Stimulated activated CD4-positive, alpha-beta T cell treated with anti-CD3 and anti-CD28 coated beads, Interleukin-15, amount 100 ng/mL, for 24 hours (primary cell): ENCODE measurements around the gene MACF1.
"Not testable (repeated sequence)": the region's sequence is repeated elsewhere in the genome, so short reads cannot be mapped to it uniquely, and the experiment has no call there.

Source experiments
- DNase-seq: peaks from one replicate; pipeline ENCODE4 v3.0.0-alpha.2; 2020

Gene MACF1

DNA sequence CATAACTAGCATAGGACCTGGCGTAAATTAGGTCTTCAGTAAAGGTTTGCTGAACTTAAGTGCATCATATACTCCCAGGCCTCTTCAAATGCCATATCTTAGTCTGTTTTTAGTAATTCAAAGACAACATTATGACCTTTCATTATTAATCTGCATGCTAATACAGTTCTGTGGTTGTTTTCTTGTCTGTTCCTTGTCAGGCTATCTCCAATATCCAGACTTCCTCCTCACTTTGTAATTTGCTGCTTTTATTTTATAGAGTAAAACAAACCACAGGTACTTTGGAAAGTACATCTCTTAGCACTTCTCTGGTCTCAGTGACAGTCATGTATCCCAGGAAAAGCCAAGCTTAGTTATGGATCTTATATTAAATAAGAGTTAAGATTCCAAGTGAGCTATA lies 221.9 kb downstream of the MACF1 start:
- no peak for DNase-seq

DNA sequence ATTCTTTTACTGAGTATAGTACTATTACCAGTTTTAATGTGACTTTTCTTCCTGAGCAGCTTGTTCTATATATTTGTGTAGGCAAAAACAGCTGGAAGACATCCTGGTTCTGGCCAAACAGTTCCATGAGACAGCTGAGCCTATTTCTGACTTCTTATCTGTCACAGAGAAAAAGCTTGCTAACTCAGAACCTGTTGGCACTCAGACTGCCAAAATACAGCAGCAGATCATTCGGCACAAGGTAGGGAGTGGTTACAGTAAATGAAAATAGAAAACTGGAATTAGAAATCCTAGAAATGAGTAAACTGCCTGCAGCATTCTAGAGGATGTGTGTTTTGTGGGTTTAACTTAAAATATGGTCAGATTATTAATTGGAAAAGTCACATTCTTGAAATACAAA lies 222.9 kb downstream of the MACF1 start:
- DNase-seq: no peak

DNA sequence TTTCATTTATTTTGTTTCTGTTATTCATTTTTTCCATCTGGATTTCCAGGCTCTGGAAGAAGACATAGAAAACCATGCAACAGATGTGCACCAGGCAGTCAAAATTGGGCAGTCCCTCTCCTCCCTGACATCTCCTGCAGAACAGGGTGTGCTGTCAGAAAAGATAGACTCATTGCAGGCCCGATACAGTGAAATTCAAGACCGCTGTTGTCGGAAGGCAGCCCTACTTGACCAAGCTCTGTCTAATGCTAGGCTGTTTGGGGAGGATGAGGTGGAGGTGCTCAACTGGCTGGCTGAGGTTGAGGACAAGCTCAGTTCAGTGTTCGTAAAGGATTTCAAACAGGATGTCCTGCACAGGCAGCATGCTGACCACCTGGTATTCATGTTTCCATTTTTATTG lies 223.4 kb downstream of the MACF1 start:
- no peak for DNase-seq

DNA sequence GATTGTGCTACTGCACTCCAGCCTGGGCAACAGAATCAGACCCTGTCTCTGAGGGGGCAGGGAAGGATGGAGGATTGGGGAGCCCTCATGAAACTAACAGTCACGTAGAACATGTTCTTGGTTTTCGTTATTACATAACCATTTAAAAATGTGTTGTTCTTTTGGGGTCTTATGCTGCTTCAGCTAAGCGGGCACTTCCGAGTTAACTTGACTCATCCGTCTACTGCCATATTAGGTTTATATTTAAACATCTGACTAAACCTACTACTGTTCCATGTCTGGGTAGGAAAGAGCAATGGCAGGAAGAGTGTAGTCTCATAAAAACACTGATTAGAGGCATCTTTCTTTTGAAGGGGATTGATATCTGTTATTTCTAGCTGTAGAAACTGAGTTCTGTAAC lies 227.4 kb downstream of the MACF1 start:
- DNase-seq: no peak

DNA sequence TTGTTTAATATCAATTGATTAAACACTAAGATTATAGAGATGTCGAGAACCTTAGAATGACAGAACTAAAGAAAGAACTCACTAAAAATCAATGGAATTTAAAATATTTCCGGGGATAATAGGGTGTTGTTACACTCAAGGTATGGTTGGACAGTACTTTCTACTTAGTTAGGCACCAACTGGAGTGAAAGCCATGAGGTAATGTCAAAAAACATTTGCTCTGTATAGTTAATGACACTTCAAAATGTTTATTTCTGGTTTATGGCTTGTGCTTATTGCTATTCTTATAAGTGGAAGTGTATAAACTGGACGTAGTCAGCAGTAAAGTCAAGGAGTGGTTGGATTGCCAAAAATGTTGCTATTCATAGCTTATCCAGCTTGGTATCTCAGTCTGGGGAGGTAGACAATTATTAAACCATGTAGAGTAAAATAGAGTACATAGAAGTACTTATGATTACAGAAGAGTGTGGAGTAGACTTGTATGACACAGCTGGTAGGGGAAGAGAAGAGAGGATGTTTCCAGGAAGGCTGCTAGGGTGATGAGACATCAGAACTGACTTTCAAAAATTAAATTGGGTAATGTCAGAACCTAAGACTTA lies 230.4 kb downstream of the MACF1 start:
- DNase-seq: no peak

DNA sequence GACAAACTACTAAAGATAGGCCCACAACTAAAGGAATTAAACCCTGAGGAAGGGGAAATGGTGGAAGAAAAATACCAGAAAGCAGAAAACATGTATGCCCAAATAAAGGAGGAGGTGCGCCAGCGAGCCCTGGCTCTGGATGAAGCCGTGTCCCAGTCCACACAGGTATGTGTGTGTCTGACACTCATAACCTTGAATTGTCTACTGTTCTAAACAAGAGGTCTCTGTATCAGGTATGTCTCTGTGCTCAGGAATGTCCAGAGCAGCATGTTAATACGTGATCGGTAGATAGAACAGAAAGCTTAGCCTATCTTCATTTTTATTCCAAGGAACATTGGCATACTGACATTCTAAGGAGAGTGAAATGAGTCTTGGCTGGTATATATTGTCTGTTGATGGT lies 231.1 kb downstream of the MACF1 start:
- no peak for DNase-seq

DNA sequence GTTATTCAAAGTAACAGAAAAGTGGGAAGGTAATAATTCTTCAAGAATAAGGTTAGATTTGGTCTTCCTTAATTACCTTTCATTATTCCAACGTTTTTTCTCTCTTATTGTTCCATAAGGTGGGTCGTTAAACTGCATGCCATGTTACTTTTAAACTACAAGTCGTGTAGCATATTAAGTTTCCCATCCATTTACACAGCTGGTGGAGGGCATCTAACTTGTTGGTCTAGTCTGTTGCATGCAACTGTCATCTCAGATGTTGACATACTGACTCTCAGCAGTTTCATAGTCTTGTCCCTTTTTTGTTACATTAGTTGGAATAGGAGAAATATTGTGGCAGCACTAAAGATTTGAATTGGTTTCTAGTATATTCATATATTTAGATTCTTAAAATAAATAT lies 232.3 kb downstream of the MACF1 start:
- no peak for DNase-seq

DNA sequence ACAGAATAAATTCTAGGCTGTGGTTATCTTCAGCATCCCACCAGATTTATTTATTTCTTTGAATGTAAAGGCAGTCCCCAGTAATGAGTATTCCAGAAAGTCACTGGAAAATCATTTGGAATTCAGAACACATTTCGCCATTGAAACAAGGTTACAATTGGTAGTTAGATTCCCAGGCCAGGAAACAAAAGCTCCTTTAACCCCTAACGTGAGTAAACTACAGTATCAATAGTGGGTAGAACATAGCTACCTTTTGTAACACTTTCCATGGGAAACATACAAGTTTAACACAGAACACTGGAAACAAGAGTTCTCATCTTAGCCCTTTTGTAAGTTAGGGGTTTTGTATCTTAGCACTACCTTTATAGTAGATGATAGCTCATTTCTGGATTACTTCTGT lies 233.5 kb downstream of the MACF1 start:
- no peak for DNase-seq

DNA sequence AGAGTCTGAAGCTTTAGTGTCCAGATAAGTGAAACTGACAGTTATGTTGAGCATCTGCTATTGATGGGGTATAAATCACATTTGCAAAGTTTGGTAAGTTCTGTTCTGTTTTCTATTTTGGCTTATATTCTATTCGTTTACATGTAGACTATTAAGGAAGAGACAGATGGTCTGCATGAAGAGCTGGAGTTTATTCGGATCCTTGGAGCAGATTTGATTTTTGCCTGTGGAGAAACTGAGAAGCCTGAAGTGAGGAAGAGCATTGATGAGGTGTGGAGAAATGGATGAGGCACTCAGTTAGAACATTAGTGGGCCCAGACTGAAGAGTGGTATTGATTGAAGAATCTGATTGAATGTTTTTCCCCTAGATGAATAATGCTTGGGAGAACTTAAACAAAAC lies 236.4 kb downstream of the MACF1 start:
- no peak for DNase-seq

DNA sequence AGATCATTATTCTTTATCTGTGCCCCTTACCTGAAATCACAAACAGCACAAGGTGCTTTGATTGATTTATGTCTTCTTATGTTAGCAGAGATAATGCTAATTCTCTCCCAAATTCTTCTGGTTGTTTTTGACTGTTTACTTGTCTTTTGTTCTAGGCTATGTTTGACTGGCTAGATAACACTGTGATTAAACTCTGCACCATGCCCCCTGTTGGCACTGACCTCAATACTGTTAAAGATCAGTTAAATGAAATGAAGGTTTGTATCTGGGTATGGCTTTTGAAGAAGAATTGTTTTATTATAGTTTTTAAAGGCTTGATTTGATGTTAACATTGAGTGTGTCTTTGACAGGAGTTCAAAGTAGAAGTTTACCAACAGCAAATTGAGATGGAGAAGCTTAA lies 237.3 kb downstream of the MACF1 start:
- DNase-seq: no peak

DNA sequence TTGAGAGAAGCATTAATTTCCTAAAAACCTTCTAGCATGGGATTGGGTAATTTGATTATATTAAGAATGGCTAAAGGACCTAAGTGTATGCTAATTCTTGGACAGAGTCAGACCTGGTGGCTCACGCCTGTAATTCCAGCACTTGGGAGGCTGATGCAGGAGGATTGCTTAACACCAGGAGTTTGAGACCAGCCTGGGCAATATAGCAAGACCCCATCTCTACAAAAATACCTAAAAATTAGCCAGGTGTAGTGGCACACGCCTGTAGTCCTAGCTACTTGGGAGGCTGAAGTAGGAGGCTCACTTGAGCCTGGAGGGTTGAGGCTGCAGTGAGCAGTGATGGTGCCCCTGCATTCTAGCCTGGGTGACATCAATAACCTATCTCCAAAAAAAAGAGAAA lies 241.1 kb downstream of the MACF1 start:
- DNase-seq: no peak

DNA sequence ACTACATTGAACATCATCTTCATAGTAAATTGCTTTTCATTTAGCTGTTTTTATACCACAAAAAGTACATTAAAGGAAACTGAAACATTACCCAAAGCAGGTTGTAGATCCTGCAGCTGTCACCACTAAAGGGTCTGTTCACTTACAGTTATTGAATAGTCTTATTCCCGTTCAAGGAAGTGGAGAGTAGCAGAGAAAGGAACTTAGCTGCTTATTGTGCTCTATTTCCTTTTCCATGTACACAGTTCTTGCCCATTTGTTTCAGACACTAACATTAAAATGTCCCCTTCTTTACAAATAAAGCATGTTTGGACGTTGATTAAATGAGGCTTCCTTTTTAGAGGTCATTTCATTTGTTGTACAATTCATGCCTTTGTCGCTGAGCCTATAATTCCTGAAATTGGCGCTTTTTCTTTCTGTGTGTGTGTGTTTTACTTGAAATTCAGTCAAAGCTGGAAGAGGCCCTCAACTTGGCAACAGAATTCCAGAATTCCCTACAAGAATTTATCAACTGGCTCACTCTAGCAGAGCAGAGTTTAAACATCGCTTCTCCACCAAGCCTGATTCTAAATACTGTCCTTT lies 242.6 kb downstream of the MACF1 start:
- DNase-seq: no peak

DNA sequence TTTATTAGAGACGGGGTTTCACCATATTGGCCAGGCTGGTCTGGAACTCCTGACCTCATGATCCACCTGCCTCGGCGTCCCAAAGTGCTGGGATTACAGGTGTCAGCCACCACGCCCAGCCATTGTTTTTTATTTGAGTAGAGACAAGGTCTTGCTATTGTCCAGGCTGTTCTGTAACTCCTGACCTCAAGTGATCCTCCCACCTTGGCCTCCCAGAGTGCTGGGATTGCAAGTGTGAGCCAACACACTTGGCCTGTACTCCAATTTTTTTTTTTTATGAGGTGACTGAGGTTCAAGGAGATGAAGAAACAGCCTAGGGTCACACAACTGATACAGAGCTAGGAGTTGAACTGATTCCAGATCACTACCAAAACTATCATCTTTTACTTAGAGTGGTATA lies 245.5 kb downstream of the MACF1 start:
- DNase-seq: not testable (repeated sequence)

DNA sequence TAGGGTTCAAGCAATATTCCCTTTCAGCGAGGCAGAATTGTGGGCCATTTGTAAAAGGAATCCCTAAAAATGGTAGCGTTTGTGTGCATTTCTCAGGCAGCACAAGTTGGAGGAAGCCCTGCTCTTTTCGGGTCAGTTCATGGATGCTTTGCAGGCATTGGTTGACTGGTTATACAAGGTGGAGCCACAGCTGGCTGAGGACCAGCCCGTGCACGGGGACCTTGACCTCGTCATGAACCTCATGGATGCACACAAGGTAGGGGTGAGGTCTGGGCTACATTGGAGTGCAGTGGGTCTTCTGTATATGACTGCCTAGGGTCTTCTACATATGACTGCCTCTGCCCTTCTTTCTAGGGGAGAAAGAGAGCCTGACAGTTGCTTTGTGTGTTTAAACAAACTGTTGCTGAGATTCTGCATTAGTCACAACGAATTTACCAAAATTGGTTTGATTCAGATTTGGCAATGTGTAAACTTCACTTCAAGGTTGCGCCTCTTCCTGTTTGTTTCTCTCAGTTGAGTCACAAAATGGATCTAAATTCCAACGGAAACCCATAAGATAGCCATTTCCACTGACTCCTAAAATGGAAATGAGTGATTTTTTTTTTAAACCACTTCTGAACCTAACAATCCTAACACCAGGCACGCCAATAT lies 246.6 kb downstream of the MACF1 start:
- no peak for DNase-seq

DNA sequence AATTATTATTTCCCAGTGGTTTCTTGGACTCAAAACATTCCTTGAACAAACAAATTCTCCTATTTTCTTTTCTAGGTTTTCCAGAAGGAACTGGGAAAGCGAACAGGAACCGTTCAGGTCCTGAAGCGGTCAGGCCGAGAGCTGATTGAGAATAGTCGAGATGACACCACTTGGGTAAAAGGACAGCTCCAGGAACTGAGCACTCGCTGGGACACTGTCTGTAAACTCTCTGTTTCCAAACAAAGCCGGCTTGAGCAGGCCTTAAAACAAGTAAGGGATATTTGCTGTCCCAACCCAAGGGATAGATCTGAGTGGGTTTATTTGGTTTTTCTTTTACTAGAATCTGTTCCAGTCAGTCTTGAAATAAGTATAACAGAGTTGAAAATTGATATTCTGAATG lies 247.6 kb downstream of the MACF1 start:
- DNase-seq: no peak

DNA sequence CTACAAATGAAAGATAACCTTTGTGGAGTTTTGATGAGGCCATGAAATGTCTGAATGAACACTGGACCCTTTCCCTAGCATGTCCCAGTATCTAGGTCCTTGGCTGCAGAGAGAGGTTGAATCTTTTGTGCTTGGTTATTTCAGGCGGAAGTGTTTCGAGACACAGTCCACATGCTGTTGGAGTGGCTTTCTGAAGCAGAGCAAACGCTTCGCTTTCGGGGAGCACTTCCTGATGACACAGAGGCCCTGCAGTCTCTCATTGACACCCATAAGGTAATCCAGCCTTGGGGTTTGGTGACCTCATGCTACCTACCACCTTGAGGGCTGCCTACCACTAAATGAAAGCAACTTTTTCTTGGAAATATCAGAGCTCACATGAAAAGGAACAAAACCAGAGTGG lies 248.0 kb downstream of the MACF1 start:
- no peak for DNase-seq

DNA sequence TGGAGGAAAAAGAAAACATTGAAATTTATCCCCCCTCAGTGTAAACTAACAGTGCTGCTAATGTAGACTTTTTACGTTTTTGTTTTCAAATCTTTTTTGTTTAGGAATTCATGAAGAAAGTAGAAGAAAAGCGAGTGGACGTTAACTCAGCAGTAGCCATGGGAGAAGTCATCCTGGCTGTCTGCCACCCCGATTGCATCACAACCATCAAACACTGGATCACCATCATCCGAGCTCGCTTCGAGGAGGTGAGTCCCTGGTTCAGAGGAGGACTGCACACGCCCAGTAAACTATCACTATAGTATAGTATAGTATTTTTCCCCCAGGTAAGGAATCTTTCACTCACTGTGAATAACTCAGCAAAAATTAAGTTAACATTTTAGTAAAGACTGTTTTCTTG lies 249.1 kb downstream of the MACF1 start:
- DNase-seq: no peak

DNA sequence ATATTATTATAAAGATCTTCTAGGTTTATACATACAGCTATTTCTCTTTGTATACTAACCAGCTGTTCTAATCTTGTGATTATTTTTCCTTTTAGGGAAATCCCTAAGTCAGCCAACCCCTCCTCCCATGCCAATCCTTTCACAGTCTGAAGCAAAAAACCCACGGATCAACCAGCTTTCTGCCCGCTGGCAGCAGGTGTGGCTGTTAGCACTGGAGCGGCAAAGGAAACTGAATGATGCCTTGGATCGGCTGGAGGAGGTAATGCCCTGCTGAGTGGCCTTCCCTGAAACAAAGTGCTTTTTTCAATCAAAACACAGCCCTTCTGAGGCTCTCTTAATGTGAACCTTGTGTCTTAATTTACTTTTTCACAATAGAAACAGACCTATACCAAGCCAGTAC lies 254.5 kb downstream of the MACF1 start:
- no peak for DNase-seq

DNA sequence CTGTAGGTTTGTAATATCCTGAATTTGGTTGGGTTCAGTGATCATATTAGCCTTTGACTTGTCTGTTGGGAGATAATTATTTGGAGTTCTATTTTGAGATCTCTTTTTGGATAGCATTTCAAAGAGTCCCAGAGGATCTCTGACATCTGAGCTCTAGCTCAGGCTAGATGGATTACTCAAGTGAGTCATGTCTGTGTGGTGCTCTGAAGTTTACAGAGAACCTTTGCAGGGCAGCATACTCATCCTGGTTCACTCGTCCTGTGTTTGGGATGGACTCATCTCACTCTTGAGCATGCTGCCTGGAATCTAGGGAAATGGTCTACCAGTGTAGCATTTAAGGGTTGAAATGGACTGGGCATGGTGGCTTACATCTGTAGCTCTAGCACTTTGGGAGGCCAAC lies 257.6 kb downstream of the MACF1 start:
- no peak for DNase-seq

DNA sequence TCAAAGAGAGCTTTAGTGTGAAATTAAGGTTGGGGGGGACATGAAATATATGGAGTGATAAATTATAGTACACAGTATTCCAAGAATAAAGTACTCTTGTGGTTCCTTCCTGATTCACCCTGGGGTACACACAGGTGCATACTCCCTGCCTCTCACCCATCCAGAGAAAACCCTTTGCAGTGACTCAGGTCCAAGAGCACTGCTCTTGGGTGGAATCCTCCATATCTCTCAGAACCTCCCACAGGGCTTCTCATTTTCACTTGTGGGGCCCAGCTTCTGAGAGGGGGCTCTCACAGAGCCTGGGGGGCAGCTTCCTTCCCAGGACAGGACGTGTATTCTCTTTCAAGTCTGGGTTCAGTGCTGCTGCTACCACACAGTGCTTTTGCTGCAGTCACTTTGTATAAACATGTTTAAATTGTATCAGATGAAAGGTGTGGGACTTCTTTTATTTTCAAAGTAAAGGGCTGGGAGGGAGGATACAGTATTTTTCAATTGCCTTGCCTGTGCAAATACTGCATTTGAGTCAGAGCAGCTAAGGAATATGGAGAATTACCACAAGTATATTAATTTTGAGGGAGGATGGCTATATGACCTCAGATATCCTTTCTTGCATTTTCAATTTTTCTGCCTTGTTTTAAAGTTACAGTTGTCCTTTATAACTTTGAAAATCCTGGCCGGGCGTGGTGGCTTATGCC lies 262.1 kb downstream of the MACF1 start:
- DNase-seq: no peak

DNA sequence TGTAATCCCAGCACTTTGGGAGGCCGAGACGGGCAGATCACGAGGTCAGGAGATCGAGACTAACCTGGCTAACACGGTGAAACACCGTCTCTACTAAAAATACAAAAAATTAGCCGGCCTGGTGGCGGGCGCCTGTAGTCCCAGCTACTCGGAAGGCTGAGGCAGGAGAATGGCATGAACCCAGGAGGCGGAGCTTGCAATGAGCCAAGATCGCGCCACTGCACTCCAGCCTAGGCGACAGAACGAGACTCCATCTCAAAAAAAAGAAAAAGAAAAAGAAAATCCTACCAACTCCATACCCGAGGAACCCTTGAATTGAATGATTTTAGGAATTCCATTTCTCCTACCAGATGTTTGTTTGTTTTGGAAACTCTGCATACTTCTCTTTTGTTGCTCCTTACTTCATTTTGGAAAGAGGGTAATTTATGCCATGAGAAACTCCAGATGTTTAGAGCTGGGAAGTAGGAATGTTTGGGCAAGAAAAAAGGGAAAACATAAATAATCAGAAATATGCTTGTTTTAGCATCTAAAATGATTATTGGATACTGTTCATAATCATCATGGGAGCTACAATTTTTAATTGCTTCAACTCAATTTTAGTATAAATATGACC lies 262.7 kb downstream of the MACF1 start:
- DNase-seq: not testable (repeated sequence)

DNA sequence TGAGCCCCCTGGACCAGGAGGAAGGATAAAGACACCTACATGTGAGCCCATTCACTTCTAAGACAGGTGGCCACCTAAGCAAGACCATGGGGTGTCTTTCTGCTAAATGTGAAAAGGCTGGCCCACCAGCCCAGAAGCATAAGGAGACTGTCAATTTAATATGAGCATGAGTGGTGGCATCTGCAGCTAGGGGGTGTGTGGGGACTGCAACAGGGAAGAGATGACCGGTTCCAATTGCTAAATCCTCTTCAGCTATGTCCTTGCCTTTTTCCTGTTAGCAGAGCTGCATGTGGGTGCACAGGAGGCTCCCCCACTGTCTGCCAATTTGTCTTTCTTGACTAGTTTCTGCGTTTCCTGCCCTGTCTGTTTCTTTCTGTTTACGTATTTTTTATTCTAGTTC lies 264.7 kb downstream of the MACF1 start:
- DNase-seq: no peak

DNA sequence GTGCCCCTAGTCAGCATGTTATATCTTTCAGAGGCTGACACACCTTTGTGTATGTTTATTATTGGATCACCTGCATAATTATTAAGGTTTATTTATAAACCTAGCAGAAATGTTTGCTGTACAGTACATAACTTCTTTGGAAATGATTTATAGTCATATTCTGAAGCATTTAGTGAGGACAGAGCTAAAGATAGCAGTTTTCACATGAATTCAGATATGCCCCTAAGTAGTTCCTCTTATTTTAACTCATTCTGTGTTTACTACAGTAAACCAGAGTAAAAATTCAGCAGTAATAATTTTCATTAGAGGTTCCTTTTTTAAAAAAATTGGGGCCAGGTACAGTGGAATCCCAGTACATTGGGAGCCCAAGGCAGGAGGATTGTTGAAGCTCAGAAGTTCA lies 265.5 kb downstream of the MACF1 start:
- no peak for DNase-seq

DNA sequence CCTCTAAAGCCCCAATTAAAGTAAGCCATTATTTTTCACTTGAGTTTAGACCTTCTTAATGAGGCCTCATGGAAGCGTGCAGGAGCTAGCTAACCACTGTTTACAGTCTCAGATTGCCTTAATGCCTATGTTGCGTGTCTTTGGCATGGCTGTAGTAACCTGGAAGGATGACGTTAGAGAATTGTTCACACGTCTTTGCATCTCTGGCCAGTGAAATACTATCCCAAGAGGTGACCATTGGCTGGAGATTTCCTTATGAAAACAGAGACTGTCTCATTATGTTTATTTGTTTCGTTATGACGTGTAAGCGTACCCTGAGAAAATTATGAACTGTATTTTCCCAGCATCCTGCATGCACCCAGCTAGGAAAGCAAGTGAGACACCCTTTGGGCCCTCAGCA lies 268.3 kb downstream of the MACF1 start:
- DNase-seq: no peak
